AML-193 (cell line): ENCODE measurements around the gene PRDM10.
A peak's percentile ranks its signal among the peaks of the same experiment; 100 is the strongest.

Experiments
- DNase-seq, 2 experiments: peaks; one replicate each; lab custom pipeline; 2025; lab: John Stamatoyannopoulos, UW

PRDM10 gene

GRCh38 chr11:129944696-129945095 is 57.9 kb downstream of the PRDM10 start:
- DNase-seq, result no peak

GRCh38 chr11:129943036-129943435 is 59.6 kb downstream of the PRDM10 start:
- no peak for DNase-seq

GRCh38 chr11:129939510-129939909 is 63.1 kb downstream of the PRDM10 start:
- no peak for DNase-seq

- no peak for DNase-seq
Measured at GRCh38 chr11:129938764-129939163, 63.9 kb downstream of the PRDM10 start.

GRCh38 chr11:129937592-129938238 is 64.9 kb downstream of the PRDM10 start:
- no peak for DNase-seq

- no peak for DNase-seq
Measured at GRCh38 chr11:129935723-129936122, 66.9 kb downstream of the PRDM10 start.

GRCh38 chr11:129933891-129934290 is 68.7 kb downstream of the PRDM10 start:
- no peak for DNase-seq

GRCh38 chr11:129933262-129933661 is 69.4 kb downstream of the PRDM10 start:
- DNase-seq, result no peak

GRCh38 chr11:129932381-129933067 is 70.1 kb downstream of the PRDM10 start:
- DNase-seq, result no peak

GRCh38 chr11:129930743-129931142 is 71.9 kb downstream of the PRDM10 start:
- peak; percentile 86 to 91 for DNase-seq

GRCh38 chr11:129930296-129930695 is 72.3 kb downstream of the PRDM10 start:
- DNase-seq, result no peak

- DNase-seq, result peak; percentile 52 to 83
Measured at GRCh38 chr11:129929721-129930120, 72.9 kb downstream of the PRDM10 start.

- no peak for DNase-seq
Measured at GRCh38 chr11:129928923-129929692, 73.5 kb downstream of the PRDM10 start.

- DNase-seq, result no peak
Measured at GRCh38 chr11:129922674-129923073, 80.0 kb downstream of the PRDM10 start.

GRCh38 chr11:129918361-129918760 is 84.3 kb downstream of the PRDM10 start:
- DNase-seq, result no peak

- DNase-seq, result no peak
Measured at GRCh38 chr11:129917231-129917630, 85.4 kb downstream of the PRDM10 start.

GRCh38 chr11:129911298-129911697 is 91.3 kb downstream of the PRDM10 start:
- peak in 1 of 2 experiments; percentile 6 for DNase-seq

GRCh38 chr11:129910360-129910759 is 92.3 kb downstream of the PRDM10 start:
- DNase-seq, result no peak

GRCh38 chr11:129905402-129905801 is 97.2 kb downstream of the PRDM10 start:
- no peak for DNase-seq

- DNase-seq, result no peak
Measured at GRCh38 chr11:129896062-129896461, 106.6 kb downstream of the PRDM10 start.

- peak; percentile 61 to 64 for DNase-seq
Measured at GRCh38 chr11:129895126-129896041, 107.3 kb downstream of the PRDM10 start, which contains the start of gene NFRKB. TSS of gene NFRKB (minus strand) at chr11:129895578. CDS start at chr11:129892849, 2,729 bp downstream.
